HFF-Myc (cell line): ENCODE measurements around the gene SHC1.

ENCODE experiments used
- DNase-seq: peaks from one replicate; pipeline ENCODE4 v3.0.0-alpha.2; 2011; ENCODE audit warnings: low read depth; ENCODE audit errors: extremely low read depth
- H3K4me3 ChIP-seq: replicated peaks from 2 replicates; pipeline ENCODE4 v1.5.1; 2011; ENCODE audit warnings: low read depth, mild to moderate bottlenecking, control low read depth, low read length
- CTCF ChIP-seq: IDR thresholded peaks from 2 replicates; pipeline ENCODE4 v1.5.1; 2012; ENCODE audit warnings: mild to moderate bottlenecking, low read depth, low read length, control low read depth; ENCODE audit errors: missing control alignments

SHC1 gene

GRCh38 chr1:154952664-154953063 lies 17.9 kb downstream of the SHC1 start:
- no peak for DNase-seq
- no peak for TF ChIP-seq CTCF
- H3K4me3 ChIP-seq: no peak overlapping the region

- no peak for DNase-seq
Observed at GRCh38 chr1:154951901-154952657, 18.5 kb downstream of the SHC1 start.

GRCh38 chr1:154948079-154948478 lies 22.5 kb downstream of the SHC1 start:
- no peak for TF ChIP-seq CTCF

More at GRCh38 chr1:154951901-154952657, 18.5 kb downstream of the SHC1 start:
- H3K4me3 ChIP-seq: no peak overlapping the region
- no peak for TF ChIP-seq CTCF

GRCh38 chr1:154945962-154946850 lies 24.3 kb downstream of the SHC1 start:
- DNase-seq: no peak
- TF ChIP-seq CTCF: no peak
- H3K4me3 ChIP-seq: no peak overlapping the region

More at GRCh38 chr1:154948079-154948478, 22.5 kb downstream of the SHC1 start:
- DNase-seq: no peak
- no peak overlapping the region for H3K4me3 ChIP-seq

GRCh38 chr1:154945160-154945961 lies 25.2 kb downstream of the SHC1 start:
- no peak for DNase-seq
- no peak for TF ChIP-seq CTCF
- no peak overlapping the region for H3K4me3 ChIP-seq

- DNase-seq: no peak
Observed at GRCh38 chr1:154944401-154945159, 26.0 kb downstream of the SHC1 start.

More at GRCh38 chr1:154944401-154945159, 26.0 kb downstream of the SHC1 start:
- no peak overlapping the region for H3K4me3 ChIP-seq
- no peak for TF ChIP-seq CTCF
